Upper lobe of left lung (tissue), 6 donors: ENCODE results near the gene SPR. TPM values are rescaled to one million over a fixed set of nuclear protein-coding genes. Genes with fewer than 3 reads are reported as not detected.

ENCODE experiments used
- ATAC-seq, 2 donors: fragments of 200-7000 bp; cut with Tn5 transposase; one replicate each; pipeline ENCODE4 v1.9.1; 2022; ENCODE audit warnings: mild to moderate bottlenecking in 2 of 2, moderate library complexity in 2 of 2; ENCODE audit not compliant: low FRiP score in 2 of 2
- DNase-seq, 2 donors: peaks; one replicate each; pipeline ENCODE4 v3.0.0-alpha.2; 2019 to 2020
- H3K27ac ChIP-seq, 4 donors: fragments of 200-600 bp; sonication (generic); one replicate each; pipeline ENCODE4 v1.5.1; 2016 to 2019
- H3K27me3 ChIP-seq, 4 donors: fragments of 200-600 bp; sonication (generic); one replicate each; pipeline ENCODE4 v1.5.1; 2017 to 2019
- H3K36me3 ChIP-seq, 4 donors: fragments of 200-600 bp; sonication (generic); one replicate each; pipeline ENCODE4 v1.5.1; 2016 to 2019
- H3K4me1 ChIP-seq, 4 donors: fragments of 200-600 bp; sonication (generic); one replicate each; pipeline ENCODE4 v1.5.1; 2018 to 2019
- H3K4me3 ChIP-seq, 4 donors: fragments of 200-600 bp; sonication (generic); one replicate each; pipeline ENCODE4 v1.5.1; 2017 to 2019; ENCODE audit warnings: mild to moderate bottlenecking in 2 of 4, moderate library complexity in 1 of 4
- H3K9me3 ChIP-seq, 4 donors: fragments of 200-600 bp; sonication (generic); one replicate each; pipeline ENCODE4 v1.5.1; 2018 to 2019
- EP300 ChIP-seq, 4 donors: sonication (generic); formaldehyde crosslinking; IDR thresholded peaks; one replicate each; pipeline ENCODE4 v1.5.1; 2017; ENCODE audit warnings: antibody characterized with exemption in 4 of 4, control low read depth in 2 of 4
- POLR2A ChIP-seq, 4 donors: fragments of 450-650 bp; IDR thresholded peaks; one replicate each; pipeline ENCODE4 v1.5.1; 2016 to 2017; ENCODE audit warnings: antibody characterized with exemption in 4 of 4, mild to moderate bottlenecking in 2 of 4
- POLR2AphosphoS5 ChIP-seq, 2 donors: sonication (generic); formaldehyde crosslinking; IDR thresholded peaks; one replicate each; pipeline ENCODE4 v1.5.1; 2017; ENCODE audit warnings: antibody characterized with exemption in 2 of 2
- WGBS, 2 donors: methylation state at CpG; one replicate each; pipeline ENCODE4 v1.1.5; 2017 to 2018; 5-methylcytosine and 5-hydroxymethylcytosine counted together
- total RNA-seq, 6 donors: library from RNA; depleted of rRNA in 4 of 6; stranded (reverse); fragments of >200 nt in 4 of 6; gene quantifications; one replicate each; pipeline versions ENCODE4 v1.1.0 to v1.2.1, GENCODE V29; 2016 to 2021
- TF ChIP-seq, protein P1 (sequence below), 6 experiments: fragments of 450-650 bp in 4 of 6; fragments of 200-600 bp in 2 of 6; sonication (generic) in 2 of 6; IDR thresholded peaks; one replicate each; pipeline ENCODE4 v1.5.1; 2016 to 2019; ENCODE audit warnings: antibody characterized with exemption in 6 of 6
- donor health status: DM: no; HTN: no; CAD: no; lungs with moderate emphysema.
- donor health status: DM: no; HTN: yes; CAD: no; lungs with severe emphysema.

The SPR gene
- total RNA-seq, 6 donors from 2014 or later = 26.2 to 49.2 (median 34.2) TPM

DNA sequence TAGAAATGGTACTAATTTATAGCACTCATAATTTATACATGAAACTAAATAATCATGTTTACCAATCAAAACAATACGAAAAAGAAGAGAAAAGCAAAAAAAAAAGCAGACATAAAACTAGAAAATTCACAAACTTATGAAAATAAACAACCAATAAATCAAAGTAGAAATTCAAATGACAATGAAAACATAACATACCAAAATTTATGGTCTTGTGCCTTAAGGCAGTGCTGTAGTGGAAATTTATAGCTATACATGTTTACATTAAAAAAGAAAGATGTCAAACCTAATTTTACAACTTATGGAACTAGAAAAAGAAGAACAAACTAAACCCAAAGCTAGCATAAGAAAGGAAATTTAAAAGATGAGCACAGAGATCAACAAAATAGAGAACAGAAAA, 16.1 kb upstream of the SPR start:
- Histone ChIP-seq H3K36me3 (no peaks in the 10 kb centered on the region), H3K4me3 (no peak overlapping the region), H3K27me3 (no peaks in the 10 kb centered on the region), H3K9me3 (peaks cover 0 to 5% (median 0%) of the 10 kb centered on the region in 4 donors), H3K27ac (no peak overlapping the region), H3K4me1 (no peaks in the 10 kb centered on the region)
- TF ChIP-seq EP300 (IDR thresholded peaks at IDR 0.05) (no peak), POLR2A (IDR thresholded peaks at IDR 0.05) (no peak), POLR2AphosphoS5 (IDR thresholded peaks at IDR 0.05) (no peak)
- TF ChIP-seq, protein P1, sequence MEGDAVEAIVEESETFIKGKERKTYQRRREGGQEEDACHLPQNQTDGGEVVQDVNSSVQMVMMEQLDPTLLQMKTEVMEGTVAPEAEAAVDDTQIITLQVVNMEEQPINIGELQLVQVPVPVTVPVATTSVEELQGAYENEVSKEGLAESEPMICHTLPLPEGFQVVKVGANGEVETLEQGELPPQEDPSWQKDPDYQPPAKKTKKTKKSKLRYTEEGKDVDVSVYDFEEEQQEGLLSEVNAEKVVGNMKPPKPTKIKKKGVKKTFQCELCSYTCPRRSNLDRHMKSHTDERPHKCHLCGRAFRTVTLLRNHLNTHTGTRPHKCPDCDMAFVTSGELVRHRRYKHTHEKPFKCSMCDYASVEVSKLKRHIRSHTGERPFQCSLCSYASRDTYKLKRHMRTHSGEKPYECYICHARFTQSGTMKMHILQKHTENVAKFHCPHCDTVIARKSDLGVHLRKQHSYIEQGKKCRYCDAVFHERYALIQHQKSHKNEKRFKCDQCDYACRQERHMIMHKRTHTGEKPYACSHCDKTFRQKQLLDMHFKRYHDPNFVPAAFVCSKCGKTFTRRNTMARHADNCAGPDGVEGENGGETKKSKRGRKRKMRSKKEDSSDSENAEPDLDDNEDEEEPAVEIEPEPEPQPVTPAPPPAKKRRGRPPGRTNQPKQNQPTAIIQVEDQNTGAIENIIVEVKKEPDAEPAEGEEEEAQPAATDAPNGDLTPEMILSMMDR (IDR thresholded peaks at IDR 0.05) = no peak
- ATAC-seq = no peak
- no peak for DNase-seq
- WGBS, 2 donors = 53 to 65% methylated on average over 1 of the region's 1 CpG

DNA sequence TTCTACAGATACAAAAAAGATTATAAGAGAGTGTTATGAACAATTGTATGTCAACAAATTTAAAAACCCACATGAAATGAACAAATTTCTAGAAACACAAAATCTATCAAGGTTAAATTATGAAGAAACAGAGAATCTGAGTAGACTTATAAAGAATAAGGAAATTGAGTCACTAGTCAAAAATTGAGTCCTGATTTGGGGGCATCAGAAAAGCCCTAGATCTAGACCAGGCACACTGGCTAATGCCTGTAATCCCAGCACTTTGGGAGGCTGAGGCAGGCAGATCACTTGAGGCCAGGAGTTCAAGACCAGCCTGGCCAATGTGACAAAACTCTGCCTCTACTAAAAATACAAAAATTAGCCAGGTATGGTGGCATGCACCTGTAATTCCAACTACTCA, 15.3 kb upstream of the SPR start:
- Histone ChIP-seq H3K36me3 (no peaks in the 10 kb centered on the region), H3K9me3 (peaks cover 0 to 5% (median 0%) of the 10 kb centered on the region in 4 donors), H3K27ac (no peak overlapping the region), H3K27me3 (no peaks in the 10 kb centered on the region), H3K4me3 (no peak overlapping the region), H3K4me1 (no peaks in the 10 kb centered on the region)
- DNase-seq = no peak
- TF ChIP-seq POLR2AphosphoS5 (IDR thresholded peaks at IDR 0.05) (no peak), POLR2A (IDR thresholded peaks at IDR 0.05) (no peak), EP300 (IDR thresholded peaks at IDR 0.05) (no peak)
- TF ChIP-seq, protein P1 (IDR thresholded peaks at IDR 0.05) = no peak
- no peak for ATAC-seq

DNA sequence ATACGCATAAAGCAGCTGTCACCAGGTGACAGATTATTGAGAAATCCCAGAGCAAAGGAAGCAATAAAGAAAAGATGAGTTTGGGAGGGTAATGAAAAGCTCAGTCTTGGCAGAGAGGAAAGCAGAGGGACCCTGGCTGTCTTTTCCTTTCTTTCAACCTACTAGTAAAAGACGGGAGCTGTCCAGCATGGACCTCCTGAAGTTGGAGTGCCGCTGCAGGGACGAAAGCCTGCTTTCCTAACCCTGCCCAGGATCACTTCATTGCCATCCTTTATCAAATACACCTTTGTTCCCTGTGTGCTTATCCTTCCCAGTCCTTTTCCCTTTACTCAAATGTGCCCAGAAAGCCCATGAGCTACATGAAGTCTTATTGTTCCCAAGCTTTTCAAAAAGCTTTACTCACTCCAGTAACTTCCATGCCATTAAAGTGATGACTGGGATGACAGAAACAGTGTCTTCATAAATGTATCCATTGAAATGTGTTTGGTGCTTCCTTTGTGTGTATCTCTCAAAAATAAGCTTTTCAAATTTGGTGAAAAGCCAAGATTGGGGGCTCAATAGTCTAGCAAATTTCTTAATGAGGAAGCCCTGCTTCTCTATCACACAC, 3.7 kb upstream of the SPR start:
- DNase-seq = no peak
- H3K36me3 ChIP-seq = no peaks in the 10 kb centered on the region
- H3K4me1 ChIP-seq = peaks cover 13 to 17% (median 16%) of the 10 kb centered on the region in 4 donors
- WGBS, 2 donors = 10 to 18% methylated on average over 4 of the region's 4 CpGs
- no peaks in the 10 kb centered on the region for H3K9me3 ChIP-seq
- TF ChIP-seq POLR2A (IDR thresholded peaks at IDR 0.05) (no peak), EP300 (IDR thresholded peaks at IDR 0.05) (no peak), POLR2AphosphoS5 (IDR thresholded peaks at IDR 0.05) (no peak)
- TF ChIP-seq, protein P1 (IDR thresholded peaks at IDR 0.05) = no peak
- H3K27ac ChIP-seq = no peak overlapping the region
- H3K27me3 ChIP-seq = no peaks in the 10 kb centered on the region
- H3K4me3 ChIP-seq = no peak overlapping the region
- ATAC-seq = no peak

DNA sequence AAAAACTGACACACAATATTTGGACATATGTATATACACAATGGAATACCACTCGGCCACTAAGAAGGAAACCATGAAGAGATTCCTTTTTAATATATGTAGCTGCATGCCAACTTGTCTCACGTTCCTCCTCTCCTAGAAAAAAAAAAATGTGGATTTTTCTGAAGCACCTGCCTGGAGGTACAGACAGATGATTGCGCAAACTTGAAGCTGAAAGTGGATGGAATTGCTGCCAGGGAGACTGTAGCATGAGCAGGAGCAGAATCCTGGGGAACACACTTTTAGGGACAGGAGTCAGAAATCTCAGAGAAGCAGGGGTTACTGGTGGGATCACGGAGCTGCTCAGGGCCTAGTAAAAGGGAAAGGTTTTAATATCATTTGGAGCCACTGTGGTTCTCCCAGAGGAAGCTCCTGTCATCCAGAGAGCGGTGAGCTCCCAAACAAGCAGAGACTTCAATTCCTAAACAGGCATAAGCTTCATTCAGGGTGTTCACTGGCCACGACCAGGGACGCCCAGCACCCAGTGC, 640 bp upstream of the SPR start:
- H3K4me1 ChIP-seq = peaks cover 16 to 26% (median 21%) of the 10 kb centered on the region in 4 donors
- 45 to 67% methylated on average over 5 to 7 of the region's 7 CpGs for WGBS, 2 donors
- H3K4me3 ChIP-seq = peak overlapping the region; percentile 62 to 93 (median 73)
- no peaks in the 10 kb centered on the region for H3K27me3 ChIP-seq
- ATAC-seq (no peak), DNase-seq (peak in 1 of 2 donors; percentile 50)
- TF ChIP-seq POLR2AphosphoS5 (IDR thresholded peaks at IDR 0.05) (no peak), EP300 (IDR thresholded peaks at IDR 0.05) (no peak), POLR2A (IDR thresholded peaks at IDR 0.05) (no peak)
- TF ChIP-seq, protein P1 (IDR thresholded peaks at IDR 0.05) = no peak
- peak overlapping the region; percentile 75 to 92 (median 86) for H3K27ac ChIP-seq
- peaks cover 0 to 18% (median 2%) of the 10 kb centered on the region in 4 donors for H3K36me3 ChIP-seq
- H3K9me3 ChIP-seq = no peaks in the 10 kb centered on the region
